Activated naive CD8-positive, alpha-beta T cell (primary cell): ENCODE results near the gene CCDC182.

Experiments
- H3K27ac Mint-ChIP-seq: one replicate; pipeline ENCODE4 v1.8.0; 2021; ENCODE audit warnings: mixed read lengths
- H3K27me3 Mint-ChIP-seq: one replicate; pipeline ENCODE4 v1.8.0; 2021; ENCODE audit warnings: mixed read lengths
- H3K36me3 Mint-ChIP-seq: one replicate; pipeline ENCODE4 v1.8.0; 2021; ENCODE audit warnings: mixed read lengths
- H3K4me1 Mint-ChIP-seq: one replicate; pipeline ENCODE4 v1.8.0; 2021; ENCODE audit warnings: low read depth, mixed read lengths
- H3K4me3 Mint-ChIP-seq: one replicate; pipeline ENCODE4 v1.8.0; 2021; ENCODE audit warnings: mild to moderate bottlenecking, mixed read lengths
- H3K9me3 Mint-ChIP-seq: one replicate; pipeline ENCODE4 v1.8.0; 2021; ENCODE audit warnings: low read depth, mixed read lengths

CCDC182 gene

GRCh38 chr17:57747221-57748017 is 2.3 kb upstream of the CCDC182 start:
- no peak overlapping the region for H3K27ac Mint-ChIP-seq
- H3K36me3 Mint-ChIP-seq, result no peaks in the 10 kb centered on the region
- no peak overlapping the region for H3K4me3 Mint-ChIP-seq
- H3K4me1 Mint-ChIP-seq, result peaks cover 14% of the 10 kb centered on the region
- no peaks in the 10 kb centered on the region for H3K9me3 Mint-ChIP-seq
- H3K27me3 Mint-ChIP-seq, result peaks cover 2% of the 10 kb centered on the region

GRCh38 chr17:57746221-57746620 is 1.1 kb upstream of the CCDC182 start:
- no peaks in the 10 kb centered on the region for H3K36me3 Mint-ChIP-seq
- H3K4me3 Mint-ChIP-seq, result no peak overlapping the region
- H3K27ac Mint-ChIP-seq, result no peak overlapping the region
- peaks cover 2% of the 10 kb centered on the region for H3K27me3 Mint-ChIP-seq
- H3K9me3 Mint-ChIP-seq, result no peaks in the 10 kb centered on the region
- H3K4me1 Mint-ChIP-seq, result peaks cover 14% of the 10 kb centered on the region

- H3K27me3 Mint-ChIP-seq, result peaks cover 2% of the 10 kb centered on the region
- H3K4me1 Mint-ChIP-seq, result peaks cover 9% of the 10 kb centered on the region
- H3K4me3 Mint-ChIP-seq, result no peak overlapping the region
- H3K36me3 Mint-ChIP-seq, result no peaks in the 10 kb centered on the region
- H3K27ac Mint-ChIP-seq, result no peak overlapping the region
- H3K9me3 Mint-ChIP-seq, result no peaks in the 10 kb centered on the region
Measured at GRCh38 chr17:57744195-57745170, 616 bp downstream of the CCDC182 start.

GRCh38 chr17:57740235-57740528 is 4.9 kb downstream of the CCDC182 start:
- no peaks in the 10 kb centered on the region for H3K36me3 Mint-ChIP-seq
- no peak overlapping the region for H3K27ac Mint-ChIP-seq
- H3K4me3 Mint-ChIP-seq, result no peak overlapping the region
- H3K27me3 Mint-ChIP-seq, result no peaks in the 10 kb centered on the region
- H3K4me1 Mint-ChIP-seq, result peaks cover 7% of the 10 kb centered on the region
- H3K9me3 Mint-ChIP-seq, result no peaks in the 10 kb centered on the region

- H3K4me3 Mint-ChIP-seq, result no peak overlapping the region
- H3K9me3 Mint-ChIP-seq, result no peaks in the 10 kb centered on the region
- H3K36me3 Mint-ChIP-seq, result no peaks in the 10 kb centered on the region
- no peaks in the 10 kb centered on the region for H3K27me3 Mint-ChIP-seq
- H3K27ac Mint-ChIP-seq, result no peak overlapping the region
- peaks cover 7% of the 10 kb centered on the region for H3K4me1 Mint-ChIP-seq
Measured at GRCh38 chr17:57739402-57740234, 5.5 kb downstream of the CCDC182 start.

- peaks cover 7% of the 10 kb centered on the region for H3K4me1 Mint-ChIP-seq
- no peaks in the 10 kb centered on the region for H3K27me3 Mint-ChIP-seq
- no peaks in the 10 kb centered on the region for H3K9me3 Mint-ChIP-seq
- no peak overlapping the region for H3K4me3 Mint-ChIP-seq
- no peaks in the 10 kb centered on the region for H3K36me3 Mint-ChIP-seq
- H3K27ac Mint-ChIP-seq, result no peak overlapping the region
Measured at GRCh38 chr17:57737450-57737849, 7.6 kb downstream of the CCDC182 start.

- H3K27ac Mint-ChIP-seq, result no peak overlapping the region
- no peak overlapping the region for H3K4me3 Mint-ChIP-seq
- H3K4me1 Mint-ChIP-seq, result peaks cover 7% of the 10 kb centered on the region
- no peaks in the 10 kb centered on the region for H3K27me3 Mint-ChIP-seq
- H3K36me3 Mint-ChIP-seq, result no peaks in the 10 kb centered on the region
- no peaks in the 10 kb centered on the region for H3K9me3 Mint-ChIP-seq
Measured at GRCh38 chr17:57735707-57736106, 9.4 kb downstream of the CCDC182 start.

- H3K36me3 Mint-ChIP-seq, result no peaks in the 10 kb centered on the region
Measured at GRCh38 chr17:57735230-57735629, 9.9 kb downstream of the CCDC182 start.

GRCh38 chr17:57733085-57733484 is 12.0 kb downstream of the CCDC182 start:
- Mint-ChIP-seq H3K27me3 (no peaks in the 10 kb centered on the region), H3K27ac (no peak overlapping the region), H3K9me3 (no peaks in the 10 kb centered on the region), H3K36me3 (no peaks in the 10 kb centered on the region), H3K4me1 (no peaks in the 10 kb centered on the region), H3K4me3 (no peak overlapping the region)

More at GRCh38 chr17:57735230-57735629, 9.9 kb downstream of the CCDC182 start:
- Mint-ChIP-seq H3K9me3 (no peaks in the 10 kb centered on the region), H3K27me3 (no peaks in the 10 kb centered on the region), H3K27ac (no peak overlapping the region), H3K4me1 (peaks cover 6% of the 10 kb centered on the region), H3K4me3 (no peak overlapping the region)

GRCh38 chr17:57732062-57732461 is 13.0 kb downstream of the CCDC182 start:
- H3K36me3 Mint-ChIP-seq, result no peaks in the 10 kb centered on the region
- no peaks in the 10 kb centered on the region for H3K4me1 Mint-ChIP-seq
- no peak overlapping the region for H3K4me3 Mint-ChIP-seq
- H3K27ac Mint-ChIP-seq, result no peak overlapping the region
- H3K9me3 Mint-ChIP-seq, result no peaks in the 10 kb centered on the region
- no peaks in the 10 kb centered on the region for H3K27me3 Mint-ChIP-seq

GRCh38 chr17:57730026-57730701 is 14.9 kb downstream of the CCDC182 start:
- Mint-ChIP-seq H3K27ac (no peak overlapping the region), H3K9me3 (no peaks in the 10 kb centered on the region), H3K36me3 (no peaks in the 10 kb centered on the region), H3K4me3 (no peak overlapping the region), H3K27me3 (no peaks in the 10 kb centered on the region), H3K4me1 (no peaks in the 10 kb centered on the region)

GRCh38 chr17:57727630-57728175 is 17.4 kb downstream of the CCDC182 start:
- Mint-ChIP-seq H3K4me3 (no peak overlapping the region), H3K9me3 (no peaks in the 10 kb centered on the region), H3K27ac (no peak overlapping the region), H3K4me1 (no peaks in the 10 kb centered on the region), H3K27me3 (no peaks in the 10 kb centered on the region), H3K36me3 (no peaks in the 10 kb centered on the region)

GRCh38 chr17:57726838-57727237 is 18.3 kb downstream of the CCDC182 start:
- no peak overlapping the region for H3K4me3 Mint-ChIP-seq
- no peak overlapping the region for H3K27ac Mint-ChIP-seq
- no peaks in the 10 kb centered on the region for H3K36me3 Mint-ChIP-seq
- no peaks in the 10 kb centered on the region for H3K4me1 Mint-ChIP-seq
- no peaks in the 10 kb centered on the region for H3K9me3 Mint-ChIP-seq
- no peaks in the 10 kb centered on the region for H3K27me3 Mint-ChIP-seq

GRCh38 chr17:57726213-57726790 is 18.8 kb downstream of the CCDC182 start:
- Mint-ChIP-seq H3K27ac (no peak overlapping the region), H3K27me3 (no peaks in the 10 kb centered on the region), H3K9me3 (no peaks in the 10 kb centered on the region), H3K36me3 (no peaks in the 10 kb centered on the region), H3K4me3 (no peak overlapping the region), H3K4me1 (no peaks in the 10 kb centered on the region)
